GM10266 (cell line): Measurements from ENCODE around the gene TMEM11.

Source experiments
- DNase-seq: peaks from one replicate; pipeline ENCODE4 v3.0.0; 2012; ENCODE audit errors: extremely low spot score
- TF ChIP-seq, protein P1 (sequence below): IDR thresholded peaks from 2 replicates; pipeline ENCODE4 v1.5.1; 2012; ENCODE audit warnings: mild to moderate bottlenecking, low read depth; ENCODE audit not compliant: control insufficient read depth, insufficient read depth; ENCODE audit errors: missing control alignments

The TMEM11 gene

DNA sequence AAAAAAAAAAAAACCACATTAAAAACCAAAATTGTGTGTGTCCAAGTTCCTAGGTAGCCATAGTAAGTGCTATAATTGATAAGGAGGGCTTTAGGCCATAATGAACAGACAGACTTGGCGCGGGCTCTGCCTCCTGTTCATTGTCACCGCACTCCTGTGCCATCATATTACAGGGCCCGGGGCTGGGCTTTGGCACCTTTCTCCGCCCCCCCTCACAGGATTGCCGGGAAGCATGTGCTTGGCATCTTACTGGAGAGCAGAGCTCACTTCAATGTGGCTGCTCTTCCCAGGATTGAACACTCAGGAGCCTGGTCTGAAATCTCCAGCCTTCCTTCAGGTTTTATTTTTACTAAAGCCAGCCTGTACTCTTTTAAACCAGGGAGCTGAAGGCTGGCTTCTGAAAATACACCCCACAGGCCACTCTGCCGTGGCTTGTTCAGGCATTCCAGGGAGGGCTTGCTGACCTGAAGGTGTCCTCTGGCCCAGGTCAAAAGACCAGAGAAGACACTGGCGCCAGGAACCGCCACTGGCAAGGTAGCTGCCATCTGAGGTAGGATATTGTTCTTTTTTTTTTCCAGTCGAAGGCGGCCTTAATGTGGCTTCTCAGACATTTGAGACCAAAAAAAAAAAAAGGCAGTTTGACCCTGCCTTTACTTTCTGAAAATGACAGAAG, 47.9 kb downstream of the TMEM11 start:
- TF ChIP-seq, protein P1, sequence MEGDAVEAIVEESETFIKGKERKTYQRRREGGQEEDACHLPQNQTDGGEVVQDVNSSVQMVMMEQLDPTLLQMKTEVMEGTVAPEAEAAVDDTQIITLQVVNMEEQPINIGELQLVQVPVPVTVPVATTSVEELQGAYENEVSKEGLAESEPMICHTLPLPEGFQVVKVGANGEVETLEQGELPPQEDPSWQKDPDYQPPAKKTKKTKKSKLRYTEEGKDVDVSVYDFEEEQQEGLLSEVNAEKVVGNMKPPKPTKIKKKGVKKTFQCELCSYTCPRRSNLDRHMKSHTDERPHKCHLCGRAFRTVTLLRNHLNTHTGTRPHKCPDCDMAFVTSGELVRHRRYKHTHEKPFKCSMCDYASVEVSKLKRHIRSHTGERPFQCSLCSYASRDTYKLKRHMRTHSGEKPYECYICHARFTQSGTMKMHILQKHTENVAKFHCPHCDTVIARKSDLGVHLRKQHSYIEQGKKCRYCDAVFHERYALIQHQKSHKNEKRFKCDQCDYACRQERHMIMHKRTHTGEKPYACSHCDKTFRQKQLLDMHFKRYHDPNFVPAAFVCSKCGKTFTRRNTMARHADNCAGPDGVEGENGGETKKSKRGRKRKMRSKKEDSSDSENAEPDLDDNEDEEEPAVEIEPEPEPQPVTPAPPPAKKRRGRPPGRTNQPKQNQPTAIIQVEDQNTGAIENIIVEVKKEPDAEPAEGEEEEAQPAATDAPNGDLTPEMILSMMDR, result no peak
- DNase-seq, result no peak

GRCh38 chr17:21164620-21165019, 49.3 kb downstream of the TMEM11 start:
- no peak for DNase-seq
- TF ChIP-seq, protein P1, result no peak

DNA sequence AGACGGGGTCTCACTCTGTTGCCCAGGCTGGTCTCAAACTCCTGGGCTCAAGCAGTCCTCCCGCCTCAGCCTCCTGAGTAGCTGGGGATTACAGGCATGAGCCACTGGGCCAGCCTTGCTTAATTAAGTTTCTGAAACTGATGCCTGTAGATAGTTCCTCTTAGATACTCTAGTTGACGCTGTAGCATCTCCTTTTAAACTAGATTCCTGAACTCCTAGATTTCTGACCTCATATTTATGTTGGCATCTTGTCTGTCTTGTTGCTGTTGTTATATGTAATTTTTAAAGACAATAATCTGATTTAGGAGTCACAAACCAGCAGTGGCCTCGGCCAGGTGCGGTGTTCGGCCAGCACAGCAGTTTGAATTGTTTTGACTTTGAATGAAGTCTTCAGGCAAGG, 49.7 kb downstream of the TMEM11 start:
- DNase-seq, result no peak
- TF ChIP-seq, protein P1, result no peak

- no peak for DNase-seq
- TF ChIP-seq, protein P1, result no peak
Measured at GRCh38 chr17:21163101-21163500, 50.9 kb downstream of the TMEM11 start.

- TF ChIP-seq, protein P1, result no peak
- DNase-seq, result no peak
Measured at GRCh38 chr17:21162394-21162775, 51.6 kb downstream of the TMEM11 start.

DNA sequence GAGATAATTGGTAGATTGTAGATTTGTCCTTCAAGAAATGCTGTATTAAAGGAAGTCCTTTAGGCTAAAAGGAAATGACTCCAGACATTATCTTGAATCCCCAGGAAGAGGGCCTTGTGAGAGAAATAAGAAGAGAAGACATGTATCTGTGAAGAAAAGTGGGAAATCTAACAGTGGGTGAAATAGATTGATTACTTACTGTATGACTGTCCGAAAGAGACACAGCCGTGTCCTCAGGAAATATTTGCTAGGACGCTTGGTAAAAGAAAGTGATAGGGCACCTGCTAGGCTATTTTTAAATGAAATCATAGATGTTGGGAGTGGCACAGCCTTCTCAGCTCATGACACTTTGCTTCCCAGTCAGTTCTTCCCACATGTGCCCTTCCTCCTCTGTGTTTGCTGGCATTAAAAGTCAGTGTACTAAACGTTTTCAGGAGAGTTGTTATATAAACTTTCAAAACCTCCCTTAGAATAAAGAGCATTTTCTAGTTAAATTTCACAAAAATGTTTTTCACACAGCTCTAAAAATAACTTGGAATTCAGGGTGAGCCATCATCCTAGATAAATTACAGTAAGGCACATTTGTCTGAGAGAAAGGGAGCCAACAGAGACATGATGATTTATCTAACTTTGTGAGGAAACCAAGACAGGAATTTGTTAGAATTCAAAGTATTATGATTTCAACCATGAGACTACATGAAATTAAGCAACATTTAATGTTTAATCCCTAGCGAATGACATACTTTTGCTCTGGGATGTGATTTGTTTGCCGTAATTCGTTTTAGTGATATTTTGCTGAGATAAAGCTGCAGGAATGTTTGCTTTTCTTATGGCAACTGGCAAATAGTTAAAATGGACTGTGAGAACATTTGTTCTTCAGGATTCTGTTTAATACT, 52.2 kb downstream of the TMEM11 start:
- TF ChIP-seq, protein P1, result no peak
- DNase-seq, result no peak

GRCh38 chr17:21160401-21160800, 53.6 kb downstream of the TMEM11 start:
- no peak for DNase-seq
- TF ChIP-seq, protein P1, result no peak
